PC-9 (cell line): ENCODE results near the gene FILIP1L.

Experiments
- EZH2 ChIP-seq: fragments of 200-600 bp; sonication (generic); IDR thresholded peaks from 2 replicates; pipeline ENCODE4 v1.8.0; 2017; ENCODE audit warnings: antibody characterized with exemption, low read depth
- TF ChIP-seq, protein P1 (sequence below): fragments of 200-600 bp; sonication (generic); conservative IDR thresholded peaks from 2 replicates; pipeline ENCODE4 v1.6.1; 2017; ENCODE audit warnings: mixed run types, antibody characterized with exemption, mild to moderate bottlenecking, moderate library complexity

GRCh38 chr3:99919694-99920093 lies 194.6 kb downstream of the FILIP1L start:
- TF ChIP-seq, protein P1, sequence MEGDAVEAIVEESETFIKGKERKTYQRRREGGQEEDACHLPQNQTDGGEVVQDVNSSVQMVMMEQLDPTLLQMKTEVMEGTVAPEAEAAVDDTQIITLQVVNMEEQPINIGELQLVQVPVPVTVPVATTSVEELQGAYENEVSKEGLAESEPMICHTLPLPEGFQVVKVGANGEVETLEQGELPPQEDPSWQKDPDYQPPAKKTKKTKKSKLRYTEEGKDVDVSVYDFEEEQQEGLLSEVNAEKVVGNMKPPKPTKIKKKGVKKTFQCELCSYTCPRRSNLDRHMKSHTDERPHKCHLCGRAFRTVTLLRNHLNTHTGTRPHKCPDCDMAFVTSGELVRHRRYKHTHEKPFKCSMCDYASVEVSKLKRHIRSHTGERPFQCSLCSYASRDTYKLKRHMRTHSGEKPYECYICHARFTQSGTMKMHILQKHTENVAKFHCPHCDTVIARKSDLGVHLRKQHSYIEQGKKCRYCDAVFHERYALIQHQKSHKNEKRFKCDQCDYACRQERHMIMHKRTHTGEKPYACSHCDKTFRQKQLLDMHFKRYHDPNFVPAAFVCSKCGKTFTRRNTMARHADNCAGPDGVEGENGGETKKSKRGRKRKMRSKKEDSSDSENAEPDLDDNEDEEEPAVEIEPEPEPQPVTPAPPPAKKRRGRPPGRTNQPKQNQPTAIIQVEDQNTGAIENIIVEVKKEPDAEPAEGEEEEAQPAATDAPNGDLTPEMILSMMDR = no peak
- no peak for TF ChIP-seq EZH2
